Loucy (cell line): ENCODE measurements around the gene KRTAP10-5.

Source experiments
- EZH2phosphoT487 ChIP-seq: fragments of 200-600 bp; IDR thresholded peaks from 2 replicates; pipeline ENCODE4 v1.6.1; 2018; ENCODE audit warnings: antibody characterized with exemption, mild to moderate bottlenecking, moderate library complexity, borderline replicate concordance
- TF ChIP-seq, protein P1 (sequence below): fragments of 200-600 bp; sonication (generic); conservative IDR thresholded peaks from 2 replicates; pipeline ENCODE4 v1.5.1; 2014; ENCODE audit warnings: mild to moderate bottlenecking, antibody characterized with exemption, low read length

DNA sequence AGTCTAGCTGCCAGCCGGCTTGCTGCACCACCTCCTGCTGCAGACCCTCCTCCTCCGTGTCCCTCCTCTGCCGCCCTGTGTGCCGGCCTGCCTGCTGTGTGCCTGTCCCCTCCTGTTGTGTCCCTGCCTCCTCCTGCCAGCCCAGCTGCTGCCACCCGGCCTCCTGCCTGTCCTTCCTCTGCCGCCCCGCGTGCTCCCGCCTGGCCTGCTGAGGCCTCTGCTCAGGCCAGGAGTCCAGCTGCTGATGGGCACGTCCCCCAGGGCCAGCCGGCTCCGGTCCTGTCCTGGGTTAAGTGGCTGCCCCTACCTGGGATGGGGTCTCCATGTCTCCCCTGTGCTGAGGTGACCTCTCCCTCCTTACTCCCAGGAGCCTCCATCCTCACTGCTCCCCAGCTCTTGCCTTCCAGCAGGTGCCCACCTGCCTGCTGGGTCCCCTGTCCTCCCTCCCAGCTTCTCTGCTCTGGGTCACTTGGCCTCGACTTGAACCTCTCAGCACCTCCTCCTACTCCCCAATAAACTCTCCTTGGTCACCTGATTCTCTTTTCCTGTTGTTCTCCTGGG is 32.3 kb upstream of the KRTAP10-5 start:
- TF ChIP-seq, protein P1, sequence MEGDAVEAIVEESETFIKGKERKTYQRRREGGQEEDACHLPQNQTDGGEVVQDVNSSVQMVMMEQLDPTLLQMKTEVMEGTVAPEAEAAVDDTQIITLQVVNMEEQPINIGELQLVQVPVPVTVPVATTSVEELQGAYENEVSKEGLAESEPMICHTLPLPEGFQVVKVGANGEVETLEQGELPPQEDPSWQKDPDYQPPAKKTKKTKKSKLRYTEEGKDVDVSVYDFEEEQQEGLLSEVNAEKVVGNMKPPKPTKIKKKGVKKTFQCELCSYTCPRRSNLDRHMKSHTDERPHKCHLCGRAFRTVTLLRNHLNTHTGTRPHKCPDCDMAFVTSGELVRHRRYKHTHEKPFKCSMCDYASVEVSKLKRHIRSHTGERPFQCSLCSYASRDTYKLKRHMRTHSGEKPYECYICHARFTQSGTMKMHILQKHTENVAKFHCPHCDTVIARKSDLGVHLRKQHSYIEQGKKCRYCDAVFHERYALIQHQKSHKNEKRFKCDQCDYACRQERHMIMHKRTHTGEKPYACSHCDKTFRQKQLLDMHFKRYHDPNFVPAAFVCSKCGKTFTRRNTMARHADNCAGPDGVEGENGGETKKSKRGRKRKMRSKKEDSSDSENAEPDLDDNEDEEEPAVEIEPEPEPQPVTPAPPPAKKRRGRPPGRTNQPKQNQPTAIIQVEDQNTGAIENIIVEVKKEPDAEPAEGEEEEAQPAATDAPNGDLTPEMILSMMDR: no peak
- TF ChIP-seq EZH2phosphoT487: no peak
